NB4 (cell line): ENCODE data around the gene RCBTB2.

Experiments used
- CTCF ChIP-seq: IDR thresholded peaks from one replicate; pipeline ENCODE4 v1.5.1; 2012; ENCODE audit warnings: low read depth, low read length
- POLR2A ChIP-seq: IDR thresholded peaks from 2 replicates; pipeline ENCODE4 v1.6.1; 2011; ENCODE audit warnings: mild to moderate bottlenecking; ENCODE audit not compliant: insufficient read length; ENCODE audit errors: extremely low read depth

- TF ChIP-seq CTCF, result no peak
- no peak for TF ChIP-seq POLR2A
Observed at GRCh38 chr13:48564056-48564455, 31.2 kb upstream of the RCBTB2 start.
